COLO829 (cell line): Measurements from ENCODE around the gene SNCG.
"Not testable (repeated sequence)": the region's sequence is repeated elsewhere in the genome, so short reads cannot be mapped to it uniquely, and the experiment has no call there.

ENCODE experiments used
- DNase-seq: peaks from one replicate; pipeline ENCODE4 v3.0.0; 2012; ENCODE audit warnings: low spot score

The SNCG gene

GRCh38 chr10:86978457-86978856, 20.1 kb downstream of the SNCG start:
- not testable (repeated sequence) for DNase-seq

- DNase-seq, result no peak
Observed at GRCh38 chr10:86979296-86979818, 21.0 kb downstream of the SNCG start.

- no peak for DNase-seq
Observed at GRCh38 chr10:86979977-86980448, 21.6 kb downstream of the SNCG start.

GRCh38 chr10:86981020-86981419, 22.6 kb downstream of the SNCG start:
- not testable (repeated sequence) for DNase-seq

GRCh38 chr10:86981716-86982115, 23.3 kb downstream of the SNCG start:
- DNase-seq, result no peak

GRCh38 chr10:86984498-86984897, 26.1 kb downstream of the SNCG start:
- DNase-seq, result not testable (repeated sequence)

GRCh38 chr10:86988520-86988919, 30.1 kb downstream of the SNCG start:
- DNase-seq, result no peak

- DNase-seq, result not testable (repeated sequence)
Observed at GRCh38 chr10:86991362-86991761, 33.0 kb downstream of the SNCG start.

GRCh38 chr10:86992456-86992855, 34.1 kb downstream of the SNCG start:
- no peak for DNase-seq

- DNase-seq, result no peak
Observed at GRCh38 chr10:86992929-86993328, 34.5 kb downstream of the SNCG start.

GRCh38 chr10:86999802-87000403, 41.5 kb downstream of the SNCG start:
- not testable (repeated sequence) for DNase-seq

- peak; percentile 25 for DNase-seq
Observed at GRCh38 chr10:87000491-87000890, 42.1 kb downstream of the SNCG start.

- not testable (repeated sequence) for DNase-seq
Observed at GRCh38 chr10:87007124-87007523, 48.7 kb downstream of the SNCG start.

- not testable (repeated sequence) for DNase-seq
Observed at GRCh38 chr10:87007674-87008073, 49.3 kb downstream of the SNCG start.

- DNase-seq, result not testable (repeated sequence)
Observed at GRCh38 chr10:87008303-87008702, 49.9 kb downstream of the SNCG start.

- DNase-seq, result not testable (repeated sequence)
Observed at GRCh38 chr10:87009134-87009696, 50.8 kb downstream of the SNCG start.
